ENCODE measurements around the gene TUBB6. TPM values are rescaled to one million over a fixed set of nuclear protein-coding genes. Genes with fewer than 3 reads are reported as not detected.

The TUBB6 gene
- total and polyA plus RNA-seq, 2 of the 13 experiments (the other 11 are each of a cell fraction or from before 2014, with no cell fraction given), result 9.9 to 28.6 TPM

GRCh38 chr18:12278741-12279682, 29.0 kb upstream of the TUBB6 start (continued):
- TF ChIP-seq ZNF275 (CRISPR knock-in tag; IDR thresholded peaks at IDR 0.05; ENCODE audit: borderline replicate concordance) (no peak), SETDB1 (CRISPR knock-in tag; IDR thresholded peaks at IDR 0.05; ENCODE audit: borderline replicate concordance) (no peak), HNRNPK (IDR thresholded peaks at IDR 0.05; ENCODE audit: low read depth, low read length, poor library complexity, severe bottlenecking) (no peak), TRIM24 (CRISPR knock-in tag; IDR thresholded peaks at IDR 0.05) (no peak), ZNF607 (CRISPR knock-in tag; IDR thresholded peaks at IDR 0.05; ENCODE audit: borderline replicate concordance) (no peak), FOXA3 (CRISPR knock-in tag; IDR thresholded peaks at IDR 0.05) (0 out of 2 replicates have a peak, but pooled peaks have one; percentile 26), ZBTB38 (CRISPR knock-in tag; IDR thresholded peaks at IDR 0.05) (no peak), SRSF1 (optimal IDR thresholded peaks at IDR 0.05; ENCODE audit: low read depth, low read length) (no peak), ZNF678 (CRISPR knock-in tag; IDR thresholded peaks at IDR 0.05) (no peak), REXO4 (CRISPR knock-in tag; IDR thresholded peaks at IDR 0.05; ENCODE audit: borderline replicate concordance) (no peak), ZNF589 (CRISPR knock-in tag; conservative IDR thresholded peaks at IDR 0.05) (no peak), NFIC (IDR thresholded peaks at IDR 0.05; ENCODE audit: low read length) (no peak), ZNF451 (CRISPR knock-in tag; IDR thresholded peaks at IDR 0.05) (no peak; the same call in 1 of the 2 replicates), MXD1 (CRISPR knock-in tag; IDR thresholded peaks at IDR 0.05) (no peak), MXD4 (CRISPR knock-in tag; IDR thresholded peaks at IDR 0.05) (no peak), KLF11 (CRISPR knock-in tag; IDR thresholded peaks at IDR 0.05) (no peak), ZMYM3 (CRISPR knock-in tag; IDR thresholded peaks at IDR 0.05) (no peak), ZNF672 (CRISPR knock-in tag; IDR thresholded peaks at IDR 0.05) (no peak), RFXAP (CRISPR knock-in tag; IDR thresholded peaks at IDR 0.05; ENCODE audit: borderline replicate concordance) (no peak), SOX6 (IDR thresholded peaks at IDR 0.05) (no peak), SOX6 (CRISPR knock-in tag; IDR thresholded peaks at IDR 0.05) (no peak), HNF4A (CRISPR knock-in tag; IDR thresholded peaks at IDR 0.05) (no peak)
- TF ChIP-seq, protein P1, sequence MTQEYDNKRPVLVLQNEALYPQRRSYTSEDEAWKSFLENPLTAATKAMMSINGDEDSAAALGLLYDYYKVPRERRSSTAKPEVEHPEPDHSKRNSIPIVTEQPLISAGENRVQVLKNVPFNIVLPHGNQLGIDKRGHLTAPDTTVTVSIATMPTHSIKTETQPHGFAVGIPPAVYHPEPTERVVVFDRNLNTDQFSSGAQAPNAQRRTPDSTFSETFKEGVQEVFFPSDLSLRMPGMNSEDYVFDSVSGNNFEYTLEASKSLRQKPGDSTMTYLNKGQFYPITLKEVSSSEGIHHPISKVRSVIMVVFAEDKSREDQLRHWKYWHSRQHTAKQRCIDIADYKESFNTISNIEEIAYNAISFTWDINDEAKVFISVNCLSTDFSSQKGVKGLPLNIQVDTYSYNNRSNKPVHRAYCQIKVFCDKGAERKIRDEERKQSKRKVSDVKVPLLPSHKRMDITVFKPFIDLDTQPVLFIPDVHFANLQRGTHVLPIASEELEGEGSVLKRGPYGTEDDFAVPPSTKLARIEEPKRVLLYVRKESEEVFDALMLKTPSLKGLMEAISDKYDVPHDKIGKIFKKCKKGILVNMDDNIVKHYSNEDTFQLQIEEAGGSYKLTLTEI (CRISPR knock-in tag; conservative IDR thresholded peaks at IDR 0.05), result no peak
- TF ChIP-seq, protein P2, sequence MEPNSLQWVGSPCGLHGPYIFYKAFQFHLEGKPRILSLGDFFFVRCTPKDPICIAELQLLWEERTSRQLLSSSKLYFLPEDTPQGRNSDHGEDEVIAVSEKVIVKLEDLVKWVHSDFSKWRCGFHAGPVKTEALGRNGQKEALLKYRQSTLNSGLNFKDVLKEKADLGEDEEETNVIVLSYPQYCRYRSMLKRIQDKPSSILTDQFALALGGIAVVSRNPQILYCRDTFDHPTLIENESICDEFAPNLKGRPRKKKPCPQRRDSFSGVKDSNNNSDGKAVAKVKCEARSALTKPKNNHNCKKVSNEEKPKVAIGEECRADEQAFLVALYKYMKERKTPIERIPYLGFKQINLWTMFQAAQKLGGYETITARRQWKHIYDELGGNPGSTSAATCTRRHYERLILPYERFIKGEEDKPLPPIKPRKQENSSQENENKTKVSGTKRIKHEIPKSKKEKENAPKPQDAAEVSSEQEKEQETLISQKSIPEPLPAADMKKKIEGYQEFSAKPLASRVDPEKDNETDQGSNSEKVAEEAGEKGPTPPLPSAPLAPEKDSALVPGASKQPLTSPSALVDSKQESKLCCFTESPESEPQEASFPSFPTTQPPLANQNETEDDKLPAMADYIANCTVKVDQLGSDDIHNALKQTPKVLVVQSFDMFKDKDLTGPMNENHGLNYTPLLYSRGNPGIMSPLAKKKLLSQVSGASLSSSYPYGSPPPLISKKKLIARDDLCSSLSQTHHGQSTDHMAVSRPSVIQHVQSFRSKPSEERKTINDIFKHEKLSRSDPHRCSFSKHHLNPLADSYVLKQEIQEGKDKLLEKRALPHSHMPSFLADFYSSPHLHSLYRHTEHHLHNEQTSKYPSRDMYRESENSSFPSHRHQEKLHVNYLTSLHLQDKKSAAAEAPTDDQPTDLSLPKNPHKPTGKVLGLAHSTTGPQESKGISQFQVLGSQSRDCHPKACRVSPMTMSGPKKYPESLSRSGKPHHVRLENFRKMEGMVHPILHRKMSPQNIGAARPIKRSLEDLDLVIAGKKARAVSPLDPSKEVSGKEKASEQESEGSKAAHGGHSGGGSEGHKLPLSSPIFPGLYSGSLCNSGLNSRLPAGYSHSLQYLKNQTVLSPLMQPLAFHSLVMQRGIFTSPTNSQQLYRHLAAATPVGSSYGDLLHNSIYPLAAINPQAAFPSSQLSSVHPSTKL (CRISPR knock-in tag; IDR thresholded peaks at IDR 0.05), result peak; percentile 33; the same call in 1 of the 2 replicates

All from HepG2 (cell line).